ENCODE measurements around the gene MACC1.

MACC1 gene

DNA sequence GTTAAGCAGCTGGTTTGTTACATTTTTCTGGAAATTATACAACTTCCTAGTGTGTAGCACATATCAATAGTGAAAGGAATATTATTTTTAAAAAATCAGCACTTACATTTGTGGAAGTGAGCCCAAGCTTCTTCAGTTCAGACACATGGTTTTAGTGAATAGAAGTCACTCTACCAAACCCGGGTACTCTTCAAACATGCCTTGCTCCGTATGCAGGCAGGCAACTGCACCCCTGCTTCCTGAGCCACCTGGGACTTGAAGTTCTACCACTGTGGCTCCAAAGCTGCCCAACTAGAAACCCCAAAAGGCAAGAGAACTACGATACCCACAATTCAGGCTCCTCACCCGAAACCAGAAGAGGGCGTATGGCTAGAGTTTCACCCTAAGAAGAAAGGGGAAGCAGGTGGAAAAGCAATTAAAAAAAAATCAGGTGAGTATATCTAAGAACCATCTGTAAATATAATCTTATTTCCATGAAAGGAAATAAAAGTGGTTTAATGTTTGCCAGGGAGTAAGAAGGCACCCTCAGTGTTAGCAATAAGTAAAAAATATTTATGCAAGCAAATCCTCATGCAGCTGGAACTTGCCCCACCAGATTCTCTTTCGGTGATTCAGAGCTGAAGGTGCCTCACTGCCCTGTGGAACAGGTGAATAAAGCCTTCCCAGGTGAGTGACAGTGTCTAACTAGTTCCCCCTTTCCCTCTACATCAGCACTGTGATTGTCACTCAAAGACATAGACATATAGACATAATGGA is at the start of gene MACC1:
MACC1 (minus strand) TSS at position 192 of the 756 bp plus-strand sequence. CDS start 55,522 bp downstream, outside the sequence.
- no peak for DNase-seq (ENCODE audit: low read depth)

GRCh38 chr7:20264623-20265022 is 47.4 kb upstream of the MACC1 start:
- no peak for DNase-seq (ENCODE audit: low read depth)

DNA sequence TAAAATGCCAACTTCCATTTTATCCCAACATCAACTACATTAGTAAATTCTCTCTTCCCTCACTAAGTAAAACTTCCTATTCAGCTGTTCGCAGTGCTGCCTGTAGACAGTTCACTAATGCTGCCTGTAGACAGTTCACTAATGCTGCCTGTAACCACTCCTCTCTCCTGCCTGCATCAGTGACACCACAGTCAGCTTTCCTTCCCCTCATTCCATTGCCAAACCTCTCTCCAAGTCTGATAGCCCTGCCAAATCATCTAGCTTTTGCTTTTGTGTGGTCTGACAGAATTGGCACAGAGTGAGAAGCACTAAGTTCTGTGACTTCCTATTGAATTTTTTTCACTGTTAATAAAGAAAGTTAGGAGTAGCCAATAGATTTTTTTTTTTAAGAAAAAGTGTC is 43.0 kb upstream of the MACC1 start:
- no peak for DNase-seq (ENCODE audit: low read depth)

DNA sequence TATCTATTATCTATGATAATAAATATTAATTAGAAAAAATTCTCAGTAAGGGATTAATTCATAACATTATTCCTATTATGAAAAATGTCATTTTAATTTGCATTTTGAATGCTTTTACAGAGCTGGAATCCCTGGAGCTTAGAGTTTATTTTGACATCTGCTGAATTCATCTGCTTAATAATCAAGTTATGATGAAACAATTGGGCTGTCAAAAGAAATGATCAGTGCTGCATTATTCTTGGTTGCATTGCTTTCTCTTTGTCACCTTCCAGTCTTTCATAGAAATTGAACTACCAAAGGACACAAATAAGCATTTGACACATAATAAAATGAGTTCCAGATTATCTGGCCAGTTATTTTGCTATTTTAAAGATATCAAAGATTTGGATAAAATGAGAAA is 40.0 kb upstream of the MACC1 start:
- no peak for DNase-seq (ENCODE audit: low read depth)

- no peak for DNase-seq (ENCODE audit: low read depth)
Measured at GRCh38 chr7:20249920-20250319, 32.7 kb upstream of the MACC1 start.

GRCh38 chr7:20249376-20249775 is 32.2 kb upstream of the MACC1 start:
- DNase-seq (ENCODE audit: low read depth): no peak

- no peak for DNase-seq (ENCODE audit: low read depth)
Measured at GRCh38 chr7:20246236-20246635, 29.1 kb upstream of the MACC1 start.

DNA sequence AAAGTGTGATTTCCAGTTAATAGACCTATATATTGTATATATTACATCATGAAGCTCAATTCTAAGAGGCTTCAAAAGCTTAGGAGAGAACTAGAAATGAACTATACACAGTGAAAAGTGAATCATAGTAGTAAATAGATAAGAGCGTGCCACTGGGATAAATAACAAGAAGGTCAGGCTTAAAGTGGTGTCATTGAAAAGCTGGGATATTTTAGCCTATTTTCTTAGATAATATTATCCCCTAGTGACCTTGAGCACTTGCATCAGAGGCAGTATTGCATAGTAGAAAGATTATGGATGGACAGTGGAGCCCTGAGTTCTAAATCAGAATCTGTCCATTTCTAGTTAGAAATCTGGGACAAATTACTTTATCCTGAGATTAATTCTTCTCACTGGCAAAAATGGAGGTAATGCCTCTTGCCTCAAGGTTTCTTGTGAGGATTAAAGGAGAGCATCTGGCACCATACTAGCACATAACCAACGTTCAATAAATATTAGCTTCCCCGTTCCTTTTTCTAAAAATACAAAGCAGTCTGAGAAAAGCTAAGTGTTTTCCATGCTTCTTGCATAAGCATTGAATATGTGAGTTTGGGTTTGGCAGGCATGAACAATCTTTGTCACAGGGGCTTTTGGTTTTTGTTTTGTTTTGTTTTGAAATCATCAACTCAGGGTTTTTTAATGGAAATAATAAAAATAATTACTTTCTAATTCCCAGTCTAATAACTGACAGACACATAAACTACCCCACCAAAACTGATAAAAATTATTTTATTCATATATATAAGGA is 27.3 kb upstream of the MACC1 start:
- DNase-seq (ENCODE audit: low read depth): no peak

- no peak for DNase-seq (ENCODE audit: low read depth)
Measured at GRCh38 chr7:20241911-20242261, 24.7 kb upstream of the MACC1 start.

DNA sequence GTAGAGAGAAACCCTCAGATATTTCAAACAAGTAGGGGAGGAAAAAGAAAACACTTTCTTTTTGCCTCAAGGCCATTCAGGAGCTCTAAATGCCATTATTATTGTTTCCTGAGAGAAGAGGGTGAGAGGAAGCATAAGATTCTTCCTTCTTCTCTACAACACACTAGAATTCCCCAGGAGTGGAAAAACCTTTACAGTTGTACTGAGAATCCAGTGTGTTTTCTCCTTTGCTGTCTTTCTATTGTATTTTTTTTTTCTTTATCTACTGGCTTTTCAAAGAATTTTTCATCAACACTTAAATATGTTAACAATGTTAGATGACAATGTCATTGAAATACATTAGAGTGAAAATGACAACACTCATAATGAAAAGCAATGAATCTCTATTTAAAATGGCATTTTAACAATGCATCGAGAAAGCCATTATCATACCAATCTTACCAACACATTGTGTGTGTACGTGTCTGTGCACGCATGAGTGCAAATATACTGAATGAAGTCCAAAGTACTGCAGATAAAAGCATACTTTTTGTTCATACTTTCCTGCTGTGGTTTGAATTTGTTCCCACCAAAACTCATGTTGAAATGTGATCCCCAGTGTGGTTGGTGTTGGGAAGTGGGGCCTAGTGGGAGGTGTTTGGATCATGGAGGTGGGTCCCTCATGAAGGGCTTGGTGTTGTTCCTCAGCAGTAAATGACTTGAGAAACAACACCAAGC is 24.2 kb upstream of the MACC1 start:
- no peak for DNase-seq (ENCODE audit: low read depth)

- DNase-seq (ENCODE audit: low read depth): no peak
Measured at GRCh38 chr7:20240080-20240926, 23.1 kb upstream of the MACC1 start.

DNA sequence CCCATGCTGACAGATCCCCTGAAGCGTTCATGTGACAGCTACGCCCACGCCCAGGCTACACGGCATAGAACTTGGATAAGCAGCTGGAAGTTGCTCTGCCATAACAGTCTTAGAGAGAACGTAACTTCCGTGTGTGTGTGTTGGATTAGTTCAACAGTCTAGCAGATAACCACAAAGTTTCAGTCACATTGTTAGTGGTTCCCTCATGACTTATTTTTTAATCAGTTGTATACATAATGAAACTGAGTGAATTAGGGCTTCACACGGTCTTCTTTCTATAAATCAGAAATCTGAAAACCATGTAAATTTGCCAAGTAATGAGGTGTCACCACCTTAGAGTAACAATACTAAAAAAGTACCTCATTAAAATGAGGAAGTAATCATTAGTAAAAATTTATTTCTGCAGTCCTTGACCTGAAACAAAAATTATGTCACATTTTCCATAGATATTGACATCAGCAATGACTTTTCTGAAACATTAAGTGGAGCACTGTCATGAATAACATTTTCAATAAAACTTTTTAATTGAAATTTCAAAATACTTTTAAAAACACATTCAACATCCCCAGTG is 21.7 kb upstream of the MACC1 start:
- DNase-seq (ENCODE audit: low read depth): no peak

- DNase-seq (ENCODE audit: low read depth): no peak
Measured at GRCh38 chr7:20238194-20238753, 21.1 kb upstream of the MACC1 start.

DNA sequence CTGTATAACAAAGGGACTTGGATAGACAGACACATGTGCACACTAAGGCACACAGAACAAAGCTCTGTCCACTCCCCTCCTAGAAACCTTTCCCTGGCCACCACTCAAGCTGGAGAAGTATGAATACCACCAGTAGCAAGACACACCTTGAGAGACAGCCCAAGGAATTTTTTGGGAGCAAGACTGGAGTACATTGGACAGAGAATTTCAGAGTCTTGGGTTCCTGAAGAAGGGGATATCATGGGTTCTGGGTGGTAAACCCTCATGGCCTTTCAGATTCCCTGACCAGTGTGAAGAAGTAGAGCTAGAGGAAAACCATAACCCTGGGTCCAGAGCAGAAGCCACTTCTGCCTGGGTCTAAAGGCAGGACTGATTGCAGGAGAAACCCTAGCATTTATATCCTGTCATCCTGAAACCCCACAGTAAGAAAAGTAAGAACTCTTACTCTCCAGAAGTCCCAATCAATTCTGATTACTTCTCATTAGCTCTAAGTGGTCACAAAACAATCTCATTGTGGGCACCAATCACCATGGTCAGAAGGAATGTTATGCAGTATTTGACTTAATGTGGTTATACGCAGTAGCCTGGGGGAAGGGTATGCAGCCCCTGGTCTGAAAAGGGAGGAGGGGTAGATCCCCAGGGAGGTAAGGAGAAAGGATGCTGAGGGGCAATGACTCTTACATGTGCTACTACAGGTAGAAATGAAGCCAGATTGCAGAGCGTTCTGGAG is 20.4 kb upstream of the MACC1 start:
- no peak for DNase-seq (ENCODE audit: low read depth)

GRCh38 chr7:20236790-20237189 is 19.6 kb upstream of the MACC1 start:
- no peak for DNase-seq (ENCODE audit: low read depth)

DNA sequence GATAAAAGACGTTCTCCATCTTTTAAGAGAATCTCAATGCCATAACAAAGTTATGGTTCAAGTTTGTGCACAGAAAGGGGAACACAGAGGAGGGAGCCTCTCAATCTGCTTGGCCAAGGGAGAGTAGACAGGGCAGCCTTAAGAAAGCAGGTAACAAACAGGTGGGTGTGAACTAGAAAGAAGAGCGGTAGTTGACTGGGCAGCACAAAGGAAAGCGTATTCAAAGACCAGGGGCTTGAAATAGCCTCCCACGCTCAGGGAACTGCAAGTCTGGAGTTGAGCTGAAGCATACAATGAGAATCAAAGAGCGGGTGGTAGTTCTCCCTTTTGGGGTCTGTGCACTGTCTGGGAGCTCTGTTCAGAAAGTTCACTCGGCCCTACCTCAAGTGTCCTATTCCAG is 18.9 kb upstream of the MACC1 start:
- no peak for DNase-seq (ENCODE audit: low read depth)

DNA sequence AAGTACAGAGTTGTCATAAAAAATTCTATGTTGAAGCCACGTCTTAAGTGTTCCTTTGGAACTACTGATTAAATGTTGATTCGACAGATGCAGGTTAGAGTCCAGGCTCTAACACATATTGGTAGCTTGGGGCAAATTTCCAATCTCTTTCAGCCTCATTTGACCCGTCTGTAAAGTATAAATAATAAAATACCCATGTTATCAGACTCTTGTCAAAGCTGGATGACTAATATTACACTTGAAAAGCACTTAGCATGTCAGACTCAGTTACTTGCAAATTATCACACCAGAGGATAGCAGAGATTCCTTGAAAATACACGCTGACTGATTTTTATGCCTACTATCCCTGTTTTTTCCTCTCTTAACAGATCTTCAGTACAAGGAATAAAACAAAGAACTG is 18.1 kb upstream of the MACC1 start:
- DNase-seq (ENCODE audit: low read depth): no peak

GRCh38 chr7:20233362-20233761 is 16.2 kb upstream of the MACC1 start:
- DNase-seq (ENCODE audit: low read depth): no peak

GRCh38 chr7:20232848-20233247 is 15.7 kb upstream of the MACC1 start:
- DNase-seq (ENCODE audit: low read depth): no peak

DNA sequence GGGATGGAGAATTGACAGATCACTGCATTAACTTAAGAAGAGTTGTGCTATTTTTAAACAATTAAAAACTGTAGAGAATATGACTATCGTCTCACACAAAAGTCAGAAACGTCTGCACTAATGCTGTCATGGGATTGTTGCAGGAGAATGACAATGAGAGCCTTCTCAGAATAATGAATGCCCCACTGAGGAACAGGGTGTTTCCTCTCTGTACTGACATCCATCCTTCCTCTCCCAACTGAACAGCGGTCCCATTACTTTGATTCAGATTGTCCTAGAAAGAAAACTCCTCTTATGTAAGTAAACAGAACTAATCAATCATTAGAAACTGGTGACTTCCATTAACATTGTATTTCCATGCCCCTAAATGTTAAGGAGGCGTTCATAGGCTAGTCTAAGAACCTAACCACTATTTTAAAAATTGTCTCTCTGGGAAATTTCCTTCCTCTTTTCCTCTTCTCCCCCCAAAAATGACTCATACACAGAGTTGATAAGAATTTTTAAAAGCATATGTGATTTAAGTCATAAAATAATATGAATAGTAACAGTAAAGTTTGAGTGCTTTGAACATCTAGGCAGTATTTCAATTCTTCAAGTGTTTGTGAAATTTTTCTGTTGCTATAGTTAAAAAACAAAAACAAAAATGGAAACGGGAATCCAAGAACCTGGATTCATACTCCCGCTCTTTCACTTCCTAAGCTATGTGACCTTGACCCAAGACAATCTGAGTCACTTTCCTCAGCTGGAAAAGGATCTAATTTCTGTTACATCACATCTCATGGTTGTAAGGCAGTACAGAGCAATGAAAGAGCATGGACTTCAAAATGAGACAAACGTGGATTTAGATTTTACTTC is 12.7 kb upstream of the MACC1 start:
- DNase-seq (ENCODE audit: low read depth): no peak
